NCI-H2107 treated with DMSO at 0.1 percent for 48 hours (cell line): ENCODE data around the gene TENM3.

ENCODE experiments used
- DNase-seq: peaks from one replicate; lab custom pipeline; 2025; ENCODE audit not compliant: unreplicated experiment; lab: John Stamatoyannopoulos, UW

TENM3 gene

DNA sequence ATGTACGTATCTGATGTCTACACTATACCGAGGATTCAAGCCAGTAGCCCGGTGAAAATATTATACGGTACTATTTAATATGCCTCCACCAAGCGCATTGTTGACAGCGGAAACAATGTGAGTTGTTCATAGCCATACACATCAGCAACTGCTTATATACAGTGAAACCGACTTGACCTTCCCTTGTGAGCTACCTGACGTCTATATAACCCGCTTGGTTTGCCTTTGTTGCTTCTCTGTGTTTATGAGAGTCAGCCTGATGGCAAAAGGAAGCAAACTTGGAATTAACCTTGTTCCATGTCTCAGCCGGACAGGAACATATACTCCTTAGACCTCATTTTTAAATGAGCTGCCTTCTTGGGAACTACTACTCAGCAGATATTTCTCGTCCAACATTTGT, 462.2 kb downstream of the TENM3 start:
- no peak for DNase-seq

DNA sequence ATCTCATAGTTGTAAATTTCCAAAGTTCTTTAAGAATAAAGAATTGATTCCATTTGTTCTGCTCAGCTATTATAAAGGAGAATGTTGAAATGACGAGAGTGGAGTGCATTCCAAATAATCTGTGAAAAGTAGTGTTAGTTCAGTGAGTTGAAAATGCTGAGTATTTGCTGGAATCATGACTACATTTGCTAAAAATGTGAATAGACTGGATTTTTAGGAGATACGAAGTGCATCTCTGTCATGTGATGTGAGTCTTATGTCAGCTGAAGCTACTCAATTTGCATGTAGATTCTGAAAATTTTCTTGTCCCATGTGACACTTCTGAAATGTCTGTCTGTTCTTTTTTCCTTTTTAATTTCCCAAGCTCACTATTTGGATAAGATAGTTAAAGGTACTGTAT, 468.0 kb downstream of the TENM3 start:
- DNase-seq, result no peak

DNA sequence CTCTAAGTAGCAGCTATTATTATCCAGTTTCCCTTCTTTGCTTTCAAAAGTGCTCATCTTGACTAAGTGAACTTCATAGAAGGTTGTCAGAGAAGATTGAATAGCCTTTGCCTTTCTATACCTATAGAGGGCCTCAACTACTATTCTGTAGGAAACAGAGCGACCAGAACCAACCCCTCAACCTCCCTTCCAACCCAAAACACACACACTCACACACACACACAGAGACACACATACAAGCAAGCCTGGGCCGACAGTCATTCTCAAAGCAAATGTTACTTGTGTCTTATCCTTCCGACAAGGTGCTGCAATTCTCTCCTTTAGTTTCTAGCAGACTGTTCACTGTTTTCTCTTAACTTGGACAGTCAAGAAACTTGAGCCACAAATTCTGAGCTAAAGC, 472.3 kb downstream of the TENM3 start:
- DNase-seq, result no peak

DNA sequence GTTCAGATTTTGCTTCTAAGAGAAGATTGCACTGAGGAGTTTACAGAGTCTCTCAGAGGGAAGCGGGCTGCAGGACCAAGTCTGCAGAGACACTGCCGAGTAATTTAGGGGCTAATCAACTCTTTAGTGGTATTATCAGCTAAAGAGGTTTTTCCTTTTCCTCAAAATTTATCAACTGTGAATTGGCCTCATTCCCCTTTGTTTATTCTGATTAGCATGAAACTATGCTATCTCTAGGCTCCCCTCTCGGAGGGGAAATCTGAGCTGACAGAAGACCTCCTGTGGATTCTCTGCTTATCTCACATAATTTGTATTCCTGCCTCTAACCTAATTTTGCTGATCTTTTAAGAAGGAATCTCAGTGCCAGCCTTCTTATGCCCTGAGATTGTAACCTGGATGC, 473.0 kb downstream of the TENM3 start:
- no peak for DNase-seq

DNA sequence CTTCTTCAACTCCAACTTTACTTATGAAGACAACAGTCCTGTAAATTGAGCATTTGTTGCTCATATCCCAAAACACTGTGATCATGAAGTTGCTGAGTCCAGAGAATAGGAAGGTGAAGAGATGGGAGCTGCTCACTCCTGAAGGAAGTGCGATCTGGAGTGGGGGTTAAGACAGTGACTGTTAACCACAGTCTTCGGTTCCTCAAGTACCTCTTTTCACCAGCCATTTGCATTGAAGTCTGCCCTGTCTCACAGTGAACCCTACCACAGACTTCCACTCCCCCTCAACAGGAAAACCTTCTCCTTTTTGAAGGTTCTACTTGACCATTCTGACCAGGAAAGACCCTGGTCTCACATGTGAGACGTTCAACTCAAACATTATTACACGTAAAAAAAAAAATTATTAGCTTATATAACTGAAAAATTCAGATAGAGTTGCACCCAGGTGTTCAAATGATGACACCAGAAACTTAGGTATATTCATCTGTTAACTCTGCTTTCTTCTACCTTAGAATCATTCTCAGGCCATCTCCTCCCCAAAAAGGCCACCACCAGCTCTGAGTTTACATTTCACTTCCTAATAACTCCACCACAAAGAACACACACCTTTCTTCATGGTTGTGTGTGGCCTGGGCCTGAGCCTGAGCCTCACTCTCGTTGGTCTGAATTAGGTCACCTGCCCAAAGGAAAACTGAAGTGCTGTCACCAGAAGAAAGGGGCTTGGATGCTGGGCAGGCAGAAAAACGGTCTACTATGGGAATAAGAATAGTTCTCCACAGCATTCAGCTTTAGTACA, 474.8 kb downstream of the TENM3 start:
- DNase-seq, result no peak

DNA sequence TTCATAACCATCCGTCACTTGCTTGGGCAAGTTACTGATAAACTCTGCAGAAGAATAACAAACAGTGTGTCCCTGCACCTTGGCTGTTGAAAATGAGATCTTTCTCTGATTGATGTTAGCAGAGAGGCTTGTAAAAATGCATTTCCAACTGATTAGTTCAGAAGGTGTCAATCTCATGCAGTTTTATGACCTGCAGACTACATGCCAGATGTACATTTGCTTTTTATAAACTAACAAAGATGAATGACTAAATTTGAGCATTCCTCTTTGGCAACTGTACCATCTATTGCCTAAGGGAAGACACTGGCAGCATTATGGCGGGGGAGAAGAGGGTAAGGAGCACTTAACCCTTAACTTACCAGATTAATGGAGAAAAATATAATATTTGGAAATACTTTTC, 481.2 kb downstream of the TENM3 start:
- DNase-seq, result no peak

DNA sequence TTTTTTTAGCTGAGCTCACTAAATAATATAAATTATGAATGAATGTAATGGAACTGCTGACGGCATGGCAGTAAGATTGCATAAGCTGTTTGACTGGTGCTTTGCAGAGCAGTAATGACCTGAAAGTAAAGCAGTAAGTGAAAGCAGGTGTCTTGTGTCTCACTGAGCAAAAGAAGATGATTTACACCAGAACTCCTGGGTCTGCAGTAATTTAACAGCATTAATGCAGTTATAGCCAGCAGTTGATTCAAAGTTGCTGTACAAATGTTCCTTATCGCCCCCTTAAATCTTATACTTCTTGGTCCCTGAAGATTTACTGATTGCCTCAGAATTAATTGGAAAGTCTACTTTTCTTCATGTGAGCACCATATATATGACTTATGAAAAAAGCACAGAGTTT, 486.3 kb downstream of the TENM3 start:
- DNase-seq, result no peak

DNA sequence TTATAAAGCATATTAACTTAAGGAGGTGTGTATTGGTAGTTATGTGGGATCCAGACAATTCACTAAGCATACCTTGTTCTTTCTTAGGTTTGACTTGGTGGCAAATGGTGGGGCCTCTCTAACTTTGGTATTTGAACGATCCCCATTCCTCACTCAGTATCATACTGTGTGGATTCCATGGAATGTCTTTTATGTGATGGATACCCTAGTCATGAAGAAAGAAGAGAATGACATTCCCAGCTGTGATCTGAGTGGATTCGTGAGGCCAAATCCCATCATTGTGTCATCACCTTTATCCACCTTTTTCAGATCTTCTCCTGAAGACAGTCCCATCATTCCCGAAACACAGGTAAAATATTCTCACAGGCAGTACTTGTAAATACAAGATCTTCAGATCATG, 487.6 kb downstream of the TENM3 start:
- no peak for DNase-seq

DNA sequence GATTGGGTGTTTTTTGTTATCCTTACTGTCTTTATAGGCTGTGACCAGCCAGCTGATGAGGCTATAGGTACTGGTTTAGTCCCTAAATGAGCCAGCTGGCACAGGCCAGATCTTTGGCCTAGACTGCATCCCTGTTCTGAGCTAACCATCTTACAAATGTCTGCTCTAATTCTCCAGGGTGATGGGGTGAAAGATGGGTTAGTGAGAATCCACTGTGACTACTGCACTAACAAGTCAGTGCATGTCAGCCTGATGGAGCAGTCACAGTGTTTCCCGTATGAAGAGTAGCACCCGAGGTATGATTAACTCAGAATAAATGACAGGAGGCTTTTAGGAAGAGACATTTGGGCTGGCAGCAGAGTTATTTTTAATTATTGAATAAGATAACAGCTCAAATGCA, 493.0 kb downstream of the TENM3 start:
- no peak for DNase-seq

DNA sequence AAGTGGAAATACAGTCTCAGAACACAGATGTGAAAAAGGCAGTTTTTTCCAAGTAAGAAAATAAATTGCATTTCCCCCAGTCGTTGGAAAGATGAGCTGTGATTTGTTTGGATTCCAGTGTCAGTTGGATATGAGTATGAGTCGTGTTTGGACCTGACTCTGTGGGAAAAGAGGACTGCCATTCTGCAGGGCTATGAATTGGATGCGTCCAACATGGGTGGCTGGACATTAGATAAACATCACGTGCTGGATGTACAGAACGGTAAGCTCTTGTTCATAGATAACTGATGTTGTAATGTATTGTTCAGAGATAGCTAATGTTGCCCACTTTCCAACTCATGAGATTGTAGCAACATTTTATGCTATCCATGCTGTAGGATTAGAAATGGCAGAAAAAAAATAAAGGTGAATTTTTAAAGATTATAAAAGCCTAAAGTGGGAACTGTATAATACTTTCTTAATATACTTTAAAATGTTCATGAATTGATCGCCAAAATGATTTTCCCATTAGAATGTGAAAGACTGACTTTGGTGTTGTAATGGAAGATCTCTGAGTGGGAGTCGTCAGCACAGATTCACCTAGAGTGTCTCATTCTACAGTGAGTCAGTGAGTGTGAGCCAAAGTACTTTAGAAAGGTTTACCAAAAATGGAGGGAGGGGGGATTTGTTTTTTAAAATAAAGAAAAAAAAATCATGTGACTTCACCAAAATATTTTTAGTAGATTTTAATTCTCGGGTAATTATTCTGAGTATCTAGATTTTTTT, 495.3 kb downstream of the TENM3 start:
- no peak for DNase-seq

DNA sequence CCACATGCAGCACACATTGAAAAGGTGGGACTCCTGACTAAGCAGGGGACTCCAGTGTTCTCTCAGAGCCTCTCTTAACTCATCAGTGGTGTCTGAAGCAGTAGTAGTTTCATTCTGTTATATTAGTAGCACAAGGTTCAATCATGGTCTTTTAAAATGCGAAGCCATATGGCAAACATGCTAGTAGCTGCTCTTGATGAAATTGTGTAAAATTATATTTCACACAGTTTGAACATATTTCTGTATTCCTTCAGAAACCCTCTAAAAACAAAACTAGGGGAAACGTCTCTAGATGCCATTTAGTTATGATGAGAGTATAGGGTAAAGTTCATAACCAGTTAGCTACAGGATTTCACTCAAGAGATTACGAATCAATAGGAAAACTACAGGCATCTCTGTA, 497.1 kb downstream of the TENM3 start:
- DNase-seq, result no peak

DNA sequence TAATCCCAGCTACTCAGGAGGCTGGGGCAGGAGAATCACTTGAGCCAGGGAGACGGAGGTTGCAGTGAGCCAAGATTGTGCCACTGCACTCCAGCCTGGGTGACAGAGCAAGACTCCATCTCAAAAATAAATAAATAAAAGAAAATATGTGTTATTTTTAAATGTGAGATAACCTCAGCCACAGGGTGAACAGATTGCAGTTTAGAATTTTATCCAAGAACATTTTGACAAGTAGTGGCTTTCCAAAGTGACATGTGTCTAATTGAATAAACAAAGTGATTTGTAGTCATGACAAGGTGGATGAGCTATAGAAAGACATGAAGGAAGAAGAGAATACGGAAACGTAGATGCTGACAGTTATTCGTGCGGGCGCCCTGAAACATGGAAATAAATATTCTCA, 497.9 kb downstream of the TENM3 start:
- DNase-seq, result no peak

DNA sequence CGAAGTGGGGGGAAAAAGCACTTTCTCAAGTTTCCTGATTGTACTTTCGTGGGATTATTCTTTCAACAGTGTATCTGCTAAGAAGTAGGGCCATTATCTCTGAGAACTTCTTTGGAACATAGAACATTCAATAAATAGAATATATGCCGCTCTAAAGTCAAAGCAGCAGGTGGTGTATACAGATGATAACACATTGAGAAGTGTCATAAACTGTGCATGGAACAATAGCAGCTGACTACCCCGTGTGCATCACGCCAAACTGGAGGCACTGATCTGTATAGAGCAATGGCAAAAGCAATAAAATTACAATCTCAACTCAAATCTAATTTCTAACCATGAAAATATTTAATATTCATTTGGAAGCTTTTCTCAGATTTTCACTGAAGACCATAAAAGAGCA, 498.7 kb downstream of the TENM3 start:
- no peak for DNase-seq

DNA sequence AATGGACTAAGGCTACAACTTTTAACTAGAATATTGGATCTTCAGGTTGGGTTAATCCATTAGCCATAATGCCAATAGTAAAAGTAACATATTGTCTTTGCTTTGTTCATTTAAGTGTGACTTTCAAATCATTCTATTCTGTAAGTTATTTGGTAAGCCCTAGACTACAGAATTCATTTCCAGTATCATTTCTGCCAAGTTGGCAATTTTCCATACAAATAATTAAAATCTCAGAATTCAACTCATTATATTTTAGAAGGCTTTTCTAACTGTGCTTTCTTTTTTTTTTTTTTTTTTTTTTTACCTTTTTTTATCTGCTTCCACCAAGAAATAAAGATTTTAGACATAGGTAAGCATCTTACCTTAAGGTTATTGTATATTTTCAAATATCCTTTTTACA, 500.6 kb downstream of the TENM3 start:
- no peak for DNase-seq

DNA sequence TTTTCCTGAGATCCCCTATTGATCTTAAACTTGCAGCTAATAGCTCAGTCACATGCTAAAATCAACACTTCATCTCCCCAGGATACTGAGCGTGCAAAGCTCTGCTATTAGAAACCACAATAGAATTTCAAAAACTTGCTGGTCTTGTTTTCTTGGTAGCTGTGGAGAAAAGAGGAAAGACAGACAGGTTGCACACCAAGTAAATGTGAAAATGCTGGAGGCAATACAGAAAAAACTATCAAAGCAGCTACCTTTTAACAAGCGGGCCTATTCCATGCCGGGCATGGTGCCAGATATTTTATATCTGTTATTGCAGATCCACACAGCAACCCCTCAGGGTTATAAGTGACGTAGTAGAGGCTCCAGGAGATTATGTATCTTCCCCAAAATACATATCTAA, 502.0 kb downstream of the TENM3 start:
- peak; percentile 9 for DNase-seq

DNA sequence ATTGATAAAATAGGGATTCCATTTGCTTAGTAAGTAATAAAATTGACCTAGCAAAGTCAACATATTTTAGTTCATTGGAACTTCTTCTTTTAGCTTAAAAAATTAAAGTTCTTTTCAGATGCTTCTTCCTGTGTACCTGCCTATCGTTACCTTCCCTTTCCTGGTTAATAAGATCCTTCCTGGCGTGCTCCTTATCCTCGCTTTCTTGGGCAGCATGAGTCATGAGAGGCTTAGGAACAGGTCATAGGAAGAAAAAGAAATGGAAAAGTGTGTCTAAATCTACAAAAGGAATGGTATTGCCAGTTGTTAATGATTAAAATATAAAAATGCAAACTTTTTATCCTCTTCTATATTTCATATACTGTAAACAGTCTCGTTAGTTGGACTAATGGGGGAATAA, 503.7 kb downstream of the TENM3 start:
- no peak for DNase-seq

DNA sequence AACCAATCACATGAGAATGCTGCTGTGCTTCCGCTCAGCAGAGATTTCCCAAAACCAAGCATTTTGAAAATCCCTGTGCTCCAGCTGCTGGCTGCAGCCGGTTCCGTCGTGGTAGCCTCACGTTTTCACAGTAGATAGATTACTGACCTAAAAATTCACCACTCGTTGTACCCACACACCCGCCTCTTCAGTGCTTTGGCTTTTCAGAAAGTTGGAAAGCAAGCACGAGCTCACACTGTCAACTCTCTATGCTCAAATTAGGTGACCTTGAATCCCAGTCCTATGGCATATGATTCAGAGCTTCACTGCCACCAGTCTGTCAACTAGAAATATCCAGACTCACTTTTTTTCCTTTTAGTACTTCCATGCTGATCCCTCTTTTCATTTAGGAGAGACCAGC, 505.1 kb downstream of the TENM3 start:
- no peak for DNase-seq

DNA sequence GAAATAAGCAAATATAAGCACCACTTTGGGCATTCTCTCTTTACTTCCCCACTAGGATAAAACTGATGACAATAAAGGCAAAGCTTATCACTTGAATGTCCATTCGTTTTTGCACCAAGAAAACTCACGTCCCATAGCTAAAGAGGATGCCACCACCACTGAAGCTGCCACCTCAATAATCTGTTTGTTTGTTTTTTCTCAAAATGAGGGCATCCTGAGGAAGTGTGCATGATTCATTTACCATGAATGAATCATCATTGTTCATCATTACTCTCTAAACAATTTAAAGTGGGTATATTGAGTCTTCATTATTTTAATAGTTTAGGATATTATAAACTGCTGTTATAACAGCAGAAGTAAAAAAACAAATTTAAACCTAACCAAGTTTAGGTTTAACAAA, 505.7 kb downstream of the TENM3 start:
- DNase-seq, result no peak

DNA sequence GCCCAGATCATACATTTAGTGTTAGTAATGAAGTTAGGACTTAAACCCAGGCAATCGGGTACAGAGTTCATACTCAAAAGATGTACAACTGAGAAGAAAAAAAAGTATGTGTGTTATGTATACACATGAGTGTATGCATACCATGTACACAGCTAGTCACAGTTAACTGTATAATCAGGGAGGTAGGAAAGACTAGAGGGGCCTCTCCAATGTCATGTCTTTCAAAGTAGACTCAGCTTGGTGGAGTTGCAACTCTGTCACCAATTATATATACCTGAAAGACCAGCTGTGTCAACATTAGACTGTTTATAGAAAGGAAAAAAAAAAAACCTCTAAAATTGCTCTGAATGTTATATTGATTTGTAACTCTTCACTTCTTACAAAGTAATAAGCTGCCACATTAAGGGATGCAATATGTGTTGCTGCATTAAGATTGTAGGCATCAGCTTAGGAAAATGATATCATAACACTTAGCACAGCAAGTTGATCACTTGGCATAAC, 506.5 kb downstream of the TENM3 start:
- DNase-seq, result peak; percentile 54

DNA sequence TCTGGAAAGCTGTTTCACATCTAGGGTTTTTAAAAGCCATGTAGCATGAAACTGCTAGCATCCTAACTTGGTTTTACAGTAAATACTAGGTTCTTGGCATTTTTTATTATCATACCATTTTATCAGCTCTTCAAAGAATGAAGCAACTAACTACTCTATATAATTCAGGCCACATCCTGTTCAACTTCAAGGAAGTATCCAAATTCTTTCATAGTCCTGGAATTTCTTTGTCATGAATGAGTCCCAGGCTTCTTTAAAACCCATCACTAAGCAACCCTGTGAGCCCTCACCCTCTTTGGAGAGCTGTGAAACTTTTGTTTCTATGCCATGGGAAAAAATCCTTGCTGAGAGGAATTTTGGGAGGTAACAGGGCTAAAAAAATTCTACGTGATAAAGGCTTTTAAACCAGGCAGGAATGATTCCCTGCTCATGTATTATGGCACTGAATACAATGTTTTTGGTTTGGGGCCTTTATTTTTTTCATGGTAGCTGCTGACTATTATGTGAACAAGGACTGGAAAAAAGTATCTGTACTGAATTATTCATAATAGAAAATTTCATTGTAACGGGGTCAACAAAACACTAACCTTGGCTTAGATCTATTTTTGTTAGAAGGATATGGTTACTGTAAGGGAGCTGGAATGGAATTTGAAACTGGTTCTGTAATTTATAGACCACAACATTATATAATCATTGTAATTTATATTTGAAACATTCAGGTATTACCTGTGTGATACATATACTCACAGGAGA, 509.1 kb downstream of the TENM3 start:
- no peak for DNase-seq

DNA sequence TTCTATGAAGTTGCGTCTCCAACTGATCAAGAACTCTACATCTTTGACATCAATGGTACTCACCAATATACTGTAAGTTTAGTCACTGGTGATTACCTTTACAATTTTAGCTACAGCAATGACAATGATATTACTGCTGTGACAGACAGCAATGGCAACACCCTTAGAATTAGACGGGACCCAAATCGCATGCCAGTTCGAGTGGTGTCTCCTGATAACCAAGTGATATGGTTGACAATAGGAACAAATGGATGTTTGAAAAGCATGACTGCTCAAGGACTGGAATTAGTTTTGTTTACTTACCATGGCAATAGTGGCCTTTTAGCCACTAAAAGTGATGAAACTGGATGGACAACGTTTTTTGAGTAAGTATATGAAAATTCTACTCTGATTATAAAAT, 511.7 kb downstream of the TENM3 start:
- DNase-seq, result no peak

DNA sequence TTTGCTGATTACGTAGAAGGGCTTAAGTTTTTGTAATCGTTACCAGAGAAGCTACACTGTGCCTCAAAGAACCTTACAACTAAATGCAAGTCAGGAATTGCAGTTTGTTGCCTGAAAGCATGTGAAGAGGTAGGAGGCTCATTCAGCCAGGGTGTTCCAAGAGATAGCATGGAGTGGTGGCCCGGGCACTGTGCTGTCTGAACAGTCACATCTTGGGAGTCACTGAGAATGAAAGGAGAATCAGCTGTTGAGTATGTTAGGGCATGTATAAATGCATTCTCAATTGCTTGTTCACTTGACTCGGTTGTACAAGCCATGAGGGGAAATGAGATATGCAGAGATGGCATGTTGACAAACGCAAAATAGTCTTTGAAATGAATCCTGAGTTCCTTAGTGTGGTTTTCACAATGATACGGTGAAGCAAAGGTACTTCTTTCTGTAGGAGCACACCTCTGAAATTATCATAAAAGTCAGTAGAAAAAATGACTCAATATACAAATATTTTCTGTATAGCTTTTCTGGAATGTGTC, 513.0 kb downstream of the TENM3 start:
- no peak for DNase-seq
